ENCODE measurements around the gene KLF7.
A peak's percentile ranks its signal among the peaks of the same experiment; 100 is the strongest.

KLF7 gene

DNA sequence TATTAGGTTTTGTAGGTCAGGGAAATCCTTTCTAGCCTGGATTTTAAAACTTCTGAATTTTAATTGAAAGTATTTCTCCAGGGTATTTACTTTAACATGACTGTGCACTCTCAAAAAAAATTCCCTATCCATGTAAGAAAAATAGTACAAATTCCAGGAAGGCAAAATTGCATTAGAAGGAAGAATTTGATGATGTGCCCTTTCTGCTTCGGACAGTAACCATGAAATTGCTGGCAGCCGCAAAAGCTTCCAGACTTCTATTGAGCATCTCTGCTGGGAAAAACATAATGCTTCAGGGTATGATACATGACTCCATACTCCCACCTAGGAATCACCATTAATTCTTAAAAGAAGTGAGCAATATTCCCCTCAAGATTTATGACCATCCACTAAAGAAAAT lies 17.2 kb upstream of the KLF7 start:
- TF ChIP-seq, protein P1, sequence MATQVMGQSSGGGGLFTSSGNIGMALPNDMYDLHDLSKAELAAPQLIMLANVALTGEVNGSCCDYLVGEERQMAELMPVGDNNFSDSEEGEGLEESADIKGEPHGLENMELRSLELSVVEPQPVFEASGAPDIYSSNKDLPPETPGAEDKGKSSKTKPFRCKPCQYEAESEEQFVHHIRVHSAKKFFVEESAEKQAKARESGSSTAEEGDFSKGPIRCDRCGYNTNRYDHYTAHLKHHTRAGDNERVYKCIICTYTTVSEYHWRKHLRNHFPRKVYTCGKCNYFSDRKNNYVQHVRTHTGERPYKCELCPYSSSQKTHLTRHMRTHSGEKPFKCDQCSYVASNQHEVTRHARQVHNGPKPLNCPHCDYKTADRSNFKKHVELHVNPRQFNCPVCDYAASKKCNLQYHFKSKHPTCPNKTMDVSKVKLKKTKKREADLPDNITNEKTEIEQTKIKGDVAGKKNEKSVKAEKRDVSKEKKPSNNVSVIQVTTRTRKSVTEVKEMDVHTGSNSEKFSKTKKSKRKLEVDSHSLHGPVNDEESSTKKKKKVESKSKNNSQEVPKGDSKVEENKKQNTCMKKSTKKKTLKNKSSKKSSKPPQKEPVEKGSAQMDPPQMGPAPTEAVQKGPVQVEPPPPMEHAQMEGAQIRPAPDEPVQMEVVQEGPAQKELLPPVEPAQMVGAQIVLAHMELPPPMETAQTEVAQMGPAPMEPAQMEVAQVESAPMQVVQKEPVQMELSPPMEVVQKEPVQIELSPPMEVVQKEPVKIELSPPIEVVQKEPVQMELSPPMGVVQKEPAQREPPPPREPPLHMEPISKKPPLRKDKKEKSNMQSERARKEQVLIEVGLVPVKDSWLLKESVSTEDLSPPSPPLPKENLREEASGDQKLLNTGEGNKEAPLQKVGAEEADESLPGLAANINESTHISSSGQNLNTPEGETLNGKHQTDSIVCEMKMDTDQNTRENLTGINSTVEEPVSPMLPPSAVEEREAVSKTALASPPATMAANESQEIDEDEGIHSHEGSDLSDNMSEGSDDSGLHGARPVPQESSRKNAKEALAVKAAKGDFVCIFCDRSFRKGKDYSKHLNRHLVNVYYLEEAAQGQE (IDR thresholded peaks at IDR 0.05; ENCODE audit: low read depth), result no peak
- TF ChIP-seq TEAD4 (IDR thresholded peaks at IDR 0.05) (no peak), ZBTB7A (IDR thresholded peaks at IDR 0.05; ENCODE audit: low read depth) (no peak), CREB1 (IDR thresholded peaks at IDR 0.05; ENCODE audit: low read depth) (no peak)
- TF ChIP-seq, protein P2, sequence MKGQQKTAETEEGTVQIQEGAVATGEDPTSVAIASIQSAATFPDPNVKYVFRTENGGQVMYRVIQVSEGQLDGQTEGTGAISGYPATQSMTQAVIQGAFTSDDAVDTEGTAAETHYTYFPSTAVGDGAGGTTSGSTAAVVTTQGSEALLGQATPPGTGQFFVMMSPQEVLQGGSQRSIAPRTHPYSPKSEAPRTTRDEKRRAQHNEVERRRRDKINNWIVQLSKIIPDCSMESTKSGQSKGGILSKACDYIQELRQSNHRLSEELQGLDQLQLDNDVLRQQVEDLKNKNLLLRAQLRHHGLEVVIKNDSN (IDR thresholded peaks at IDR 0.05), result no peak

DNA sequence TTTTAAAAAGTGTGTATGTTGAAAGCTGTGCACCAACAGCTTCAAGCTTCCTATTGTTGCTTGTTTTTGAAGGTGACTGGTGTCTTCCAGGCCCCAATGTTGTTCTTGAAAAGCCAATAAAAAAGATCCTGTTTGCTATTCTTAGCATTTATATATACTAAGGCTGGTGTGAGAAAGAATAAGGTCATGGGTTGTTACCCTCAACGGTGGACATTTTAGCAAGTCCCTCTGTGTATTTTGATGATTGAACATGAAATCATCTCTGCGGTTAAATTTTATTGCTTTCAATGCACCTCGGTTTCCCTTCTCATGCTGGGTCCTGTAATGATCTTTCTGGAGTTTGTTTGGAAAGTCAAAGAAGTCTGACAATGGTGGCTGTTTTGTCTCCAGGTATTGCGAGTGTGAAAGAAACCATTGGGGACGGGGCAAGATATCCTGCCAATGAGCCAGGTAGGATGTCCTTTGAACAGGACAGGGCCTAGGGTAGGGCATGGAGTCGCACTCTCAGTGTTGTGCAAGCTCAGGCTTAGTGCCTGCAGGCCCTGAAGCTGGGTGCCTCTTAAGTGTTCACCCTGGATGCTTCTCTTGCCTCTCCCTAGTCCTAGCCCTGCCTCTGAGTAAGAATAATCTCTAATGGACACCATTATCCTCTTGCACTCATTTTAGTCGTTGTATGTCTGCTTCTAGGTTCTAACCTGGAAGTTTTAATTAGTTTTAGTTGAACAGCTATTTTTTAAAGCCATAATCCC lies 16.0 kb upstream of the KLF7 start:
- TF ChIP-seq EGR1 (IDR thresholded peaks at IDR 0.05), result no peak
- TF ChIP-seq TAF1 (IDR thresholded peaks at IDR 0.05; ENCODE audit: low read depth), result no peak
- no peak for TF ChIP-seq FOXM1 (IDR thresholded peaks at IDR 0.05; ENCODE audit: borderline replicate concordance, low read depth)
- TF ChIP-seq NFIC (IDR thresholded peaks at IDR 0.05), result no peak
- TF ChIP-seq, protein P3, sequence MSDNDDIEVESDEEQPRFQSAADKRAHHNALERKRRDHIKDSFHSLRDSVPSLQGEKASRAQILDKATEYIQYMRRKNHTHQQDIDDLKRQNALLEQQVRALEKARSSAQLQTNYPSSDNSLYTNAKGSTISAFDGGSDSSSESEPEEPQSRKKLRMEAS (IDR thresholded peaks at IDR 0.05), result no peak
- no peak for TF ChIP-seq EP300 (IDR thresholded peaks at IDR 0.05; ENCODE audit: borderline replicate concordance)

DNA sequence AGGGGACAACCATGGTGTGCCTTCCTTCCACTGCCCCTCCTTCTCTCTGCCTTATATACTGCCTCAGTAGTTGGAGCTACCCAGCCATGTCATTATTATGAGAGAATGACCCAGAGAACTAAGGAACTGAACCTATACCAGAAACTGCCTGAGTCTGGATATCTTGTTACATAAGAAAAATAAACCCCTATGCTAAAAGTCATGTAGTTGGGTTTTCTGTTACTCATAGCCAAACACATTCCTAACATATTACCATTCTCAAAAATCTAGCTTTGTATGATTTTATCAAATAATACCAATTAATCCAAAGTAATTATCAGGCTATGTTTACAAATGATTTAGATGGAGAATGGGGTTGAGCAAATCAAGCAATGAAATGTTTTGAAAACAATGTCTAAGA lies 15.0 kb upstream of the KLF7 start:
- no peak for TF ChIP-seq YY1 (IDR thresholded peaks at IDR 0.05; ENCODE audit: low read depth)
- TF ChIP-seq RAD21 (IDR thresholded peaks at IDR 0.05; ENCODE audit: low read depth), result no peak

DNA sequence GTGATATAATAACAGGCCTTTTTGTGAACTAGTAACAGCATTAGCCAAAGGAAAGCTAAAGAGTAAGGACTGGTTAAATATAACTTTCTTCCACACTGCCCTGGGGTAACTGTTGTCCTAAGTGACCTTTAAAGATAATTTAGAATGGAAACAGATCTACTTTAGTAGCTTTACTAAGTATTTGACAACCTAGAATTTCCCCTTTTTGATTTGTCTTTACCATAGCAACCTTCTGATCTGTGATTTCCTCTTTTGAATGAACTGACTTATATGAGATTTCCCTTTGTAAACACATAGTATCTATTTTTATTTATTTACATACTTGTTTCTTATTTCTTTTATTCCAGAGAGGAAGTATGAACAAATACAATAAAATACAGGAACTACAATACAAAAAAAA lies 10.5 kb upstream of the KLF7 start:
- no peak for TF ChIP-seq TAF1 (IDR thresholded peaks at IDR 0.05; ENCODE audit: low read depth)
- TF ChIP-seq FOXM1 (IDR thresholded peaks at IDR 0.05; ENCODE audit: borderline replicate concordance, low read depth), result no peak
- no peak for TF ChIP-seq NFIC (IDR thresholded peaks at IDR 0.05)
- no peak for TF ChIP-seq YY1 (IDR thresholded peaks at IDR 0.05; ENCODE audit: low read depth)
- no peak for TF ChIP-seq CEBPB (IDR thresholded peaks at IDR 0.05)
- TF ChIP-seq, protein P3 (IDR thresholded peaks at IDR 0.05), result no peak

DNA sequence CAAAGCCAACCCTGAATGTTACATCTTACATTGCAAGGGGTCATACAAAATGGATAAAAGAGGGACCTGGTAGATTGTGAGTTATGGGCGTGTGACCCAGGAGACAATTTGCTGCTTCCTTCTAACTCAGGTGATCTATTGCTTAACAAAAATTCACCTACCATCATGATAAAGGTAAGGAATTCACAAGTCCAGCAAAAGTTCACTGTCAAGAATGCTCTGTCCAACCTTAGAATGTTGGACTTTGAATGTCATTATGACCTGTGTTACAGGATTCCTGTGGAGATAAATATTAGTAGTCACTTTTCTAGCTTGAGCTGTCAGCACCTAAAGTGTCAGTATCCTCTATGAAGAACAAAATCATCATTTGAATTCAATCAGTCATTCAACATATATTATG lies 7.9 kb upstream of the KLF7 start:
- TF ChIP-seq TEAD4 (IDR thresholded peaks at IDR 0.05) (no peak), CEBPB (IDR thresholded peaks at IDR 0.05) (no peak), TCF12 (IDR thresholded peaks at IDR 0.05; ENCODE audit: low read depth) (no peak), EGR1 (IDR thresholded peaks at IDR 0.05) (no peak)

DNA sequence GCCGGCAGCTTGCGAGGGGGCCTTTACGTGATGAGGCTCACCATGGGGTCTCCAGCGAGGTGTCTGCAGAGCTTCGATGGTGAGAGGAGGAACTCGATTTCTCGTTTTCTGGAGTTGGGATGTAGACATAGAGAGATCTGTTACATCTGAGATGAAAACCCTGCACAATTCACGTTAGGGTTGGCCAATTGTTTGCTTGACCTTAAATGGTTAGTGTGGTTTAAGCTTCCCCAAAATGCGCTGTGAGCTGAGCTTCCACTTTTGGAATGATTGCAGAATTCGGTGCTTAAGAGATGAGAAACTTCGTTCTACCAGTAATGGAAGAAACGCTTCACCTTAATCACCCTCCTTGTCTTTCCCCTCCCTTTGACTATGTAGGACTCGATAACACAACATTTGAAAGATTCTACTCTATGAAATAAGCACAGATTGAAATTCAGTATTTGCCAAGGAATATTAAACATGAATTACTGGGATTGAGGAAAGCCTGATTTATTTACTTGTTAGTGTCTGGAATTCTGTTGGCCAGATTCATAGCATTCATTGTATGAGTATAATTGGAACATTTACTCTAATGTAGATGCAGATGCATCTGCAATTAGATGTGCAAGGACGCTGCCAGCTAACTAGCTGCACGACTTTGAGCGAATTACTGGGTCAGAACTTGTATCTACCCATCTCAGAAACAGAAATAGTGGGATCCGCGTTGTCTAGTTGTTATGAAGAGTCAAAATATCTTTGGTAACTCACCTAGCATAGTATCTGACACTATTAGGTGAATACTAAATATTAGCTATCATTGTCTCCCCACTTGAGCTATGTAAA lies 1.6 kb upstream of the KLF7 start:
- 0 out of 2 replicates have a peak, but pooled peaks have one; percentile 7 for TF ChIP-seq ZBTB7A (IDR thresholded peaks at IDR 0.05; ENCODE audit: low read depth)
- no peak for TF ChIP-seq TAF1 (IDR thresholded peaks at IDR 0.05; ENCODE audit: low read depth)
- TF ChIP-seq CREB1 (IDR thresholded peaks at IDR 0.05; ENCODE audit: low read depth), result no peak
- no peak for TF ChIP-seq TEAD4 (IDR thresholded peaks at IDR 0.05)
- TF ChIP-seq, protein P1 (IDR thresholded peaks at IDR 0.05; ENCODE audit: low read depth), result no peak

DNA sequence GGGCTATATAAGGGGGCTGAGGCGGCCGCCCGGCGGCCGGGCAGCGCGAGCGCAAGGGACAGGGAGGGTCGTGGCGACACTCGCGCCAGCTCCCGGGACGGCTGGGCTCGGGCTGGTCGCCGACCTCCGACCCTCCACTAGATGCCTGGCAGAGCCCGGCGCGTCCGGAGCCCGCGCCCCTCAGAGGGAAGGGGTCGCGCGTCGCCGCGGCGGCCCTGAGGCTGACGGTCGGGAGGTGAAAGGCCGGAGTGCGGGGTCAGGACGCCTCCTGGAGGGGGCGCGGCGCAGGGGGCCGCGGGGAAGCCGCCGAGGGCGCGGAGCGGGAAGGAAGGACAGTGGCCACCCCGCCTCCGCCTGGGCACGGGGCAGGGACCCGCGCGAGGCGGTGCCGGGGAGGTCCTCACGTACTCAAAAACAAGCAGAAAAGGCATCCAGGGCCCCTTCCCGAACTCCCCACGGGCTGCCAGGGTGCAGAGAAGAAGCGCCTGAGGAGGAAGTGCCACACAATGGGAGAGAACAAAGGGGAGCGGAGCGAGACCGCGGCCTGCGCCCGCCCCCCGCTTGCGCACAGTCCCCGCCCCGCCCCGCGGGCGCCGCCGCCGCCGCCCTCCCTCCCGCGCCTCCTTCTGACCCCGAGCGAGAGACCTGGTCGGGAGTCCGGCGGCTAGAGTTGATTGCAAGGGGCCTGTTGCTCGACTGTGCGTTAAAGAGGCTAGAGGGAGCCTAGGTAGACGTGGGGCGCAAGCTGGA lies 776 bp upstream of the KLF7 start:
- peak; percentile 88 for TF ChIP-seq ZBTB7A (IDR thresholded peaks at IDR 0.05; ENCODE audit: low read depth)
- 0 out of 2 replicates have a peak, but pooled peaks have one; percentile 12 for TF ChIP-seq TAF1 (IDR thresholded peaks at IDR 0.05; ENCODE audit: low read depth)
- TF ChIP-seq, protein P3 (IDR thresholded peaks at IDR 0.05), result peak; percentile 49; the same call in 1 of the 2 replicates
- TF ChIP-seq CREB1 (IDR thresholded peaks at IDR 0.05; ENCODE audit: low read depth), result no peak

All from Ishikawa (cell line).